ENCODE measurements around the gene CNNM4.

GRCh38 chr2:96815326-96816126 is 54.8 kb downstream of the CNNM4 start:
- TF ChIP-seq CTCF (IDR thresholded peaks at IDR 0.05; ENCODE audit: insufficient read depth, low read length, poor library complexity, severe bottlenecking), result no peak
- no peak for TF ChIP-seq EZH2phosphoT487 (conservative IDR thresholded peaks at IDR 0.05; ENCODE audit: low read length)

Measured in SU-DHL-6 (cell line).